ENCODE results near the gene ZKSCAN3. TPM values are rescaled to one million over a fixed set of nuclear protein-coding genes. Genes with fewer than 3 reads are reported as not detected.

The ZKSCAN3 gene
- total and polyA plus RNA-seq, 10 of the 15 experiments (the other 5 are each of a cell fraction or from before 2014, with no cell fraction given), result 0.86 to 4.3 (median 3.1) TPM

GRCh38 chr6:28383235-28384142, 33.7 kb downstream of the ZKSCAN3 start (continued):
- TF ChIP-seq, protein P1, sequence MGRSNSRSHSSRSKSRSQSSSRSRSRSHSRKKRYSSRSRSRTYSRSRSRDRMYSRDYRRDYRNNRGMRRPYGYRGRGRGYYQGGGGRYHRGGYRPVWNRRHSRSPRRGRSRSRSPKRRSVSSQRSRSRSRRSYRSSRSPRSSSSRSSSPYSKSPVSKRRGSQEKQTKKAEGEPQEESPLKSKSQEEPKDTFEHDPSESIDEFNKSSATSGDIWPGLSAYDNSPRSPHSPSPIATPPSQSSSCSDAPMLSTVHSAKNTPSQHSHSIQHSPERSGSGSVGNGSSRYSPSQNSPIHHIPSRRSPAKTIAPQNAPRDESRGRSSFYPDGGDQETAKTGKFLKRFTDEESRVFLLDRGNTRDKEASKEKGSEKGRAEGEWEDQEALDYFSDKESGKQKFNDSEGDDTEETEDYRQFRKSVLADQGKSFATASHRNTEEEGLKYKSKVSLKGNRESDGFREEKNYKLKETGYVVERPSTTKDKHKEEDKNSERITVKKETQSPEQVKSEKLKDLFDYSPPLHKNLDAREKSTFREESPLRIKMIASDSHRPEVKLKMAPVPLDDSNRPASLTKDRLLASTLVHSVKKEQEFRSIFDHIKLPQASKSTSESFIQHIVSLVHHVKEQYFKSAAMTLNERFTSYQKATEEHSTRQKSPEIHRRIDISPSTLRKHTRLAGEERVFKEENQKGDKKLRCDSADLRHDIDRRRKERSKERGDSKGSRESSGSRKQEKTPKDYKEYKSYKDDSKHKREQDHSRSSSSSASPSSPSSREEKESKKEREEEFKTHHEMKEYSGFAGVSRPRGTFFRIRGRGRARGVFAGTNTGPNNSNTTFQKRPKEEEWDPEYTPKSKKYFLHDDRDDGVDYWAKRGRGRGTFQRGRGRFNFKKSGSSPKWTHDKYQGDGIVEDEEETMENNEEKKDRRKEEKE (IDR thresholded peaks at IDR 0.05), result no peak
- TF ChIP-seq ESRRA (IDR thresholded peaks at IDR 0.05; ENCODE audit: low read length) (no peak), FOXM1 (IDR thresholded peaks at IDR 0.05; ENCODE audit: low read depth, low read length) (peak; percentile 18; the same call in 1 of the 2 replicates), MTA2 (IDR thresholded peaks at IDR 0.05; ENCODE audit: low read depth) (peak; percentile 72; the same call in 1 of the 2 replicates), RAD21 (IDR thresholded peaks at IDR 0.05; ENCODE audit: insufficient read depth, low read depth, low read length) (peak; percentile 49), FOXK2 (IDR thresholded peaks at IDR 0.05) (peak; percentile 48), RELB (IDR thresholded peaks at IDR 0.05; ENCODE audit: low read depth) (peak; percentile 71), BACH1 (IDR thresholded peaks at IDR 0.05; ENCODE audit: borderline replicate concordance) (0 out of 2 replicates have a peak, but pooled peaks have one; percentile 38), ATF2 (IDR thresholded peaks at IDR 0.05; ENCODE audit: low read length) (0 out of 2 replicates have a peak, but pooled peaks have one; percentile 29), ZBED1 (IDR thresholded peaks at IDR 0.05; ENCODE audit: borderline replicate concordance) (no peak), FOS (IDR thresholded peaks at IDR 0.05; ENCODE audit: borderline replicate concordance, extremely low read depth, insufficient read length) (no peak), MYB (IDR thresholded peaks at IDR 0.05; ENCODE audit: borderline replicate concordance, low read depth, low read length) (peak; percentile 93; the same call in 1 of the 2 replicates), SKIL (IDR thresholded peaks at IDR 0.05; ENCODE audit: low read depth, poor library complexity, severe bottlenecking) (peak; percentile 77), TCF3 (IDR thresholded peaks at IDR 0.05; ENCODE audit: borderline replicate concordance, insufficient read depth, low read depth, low read length) (peak; percentile 47; the same call in 1 of the 2 replicates), CHD4 (IDR thresholded peaks at IDR 0.05) (no peak), CREM (IDR thresholded peaks at IDR 0.05; ENCODE audit: low read depth) (peak; percentile 81), YY1 (IDR thresholded peaks at IDR 0.05; ENCODE audit: low read depth, low read length) (no peak), GATAD2B (conservative IDR thresholded peaks at IDR 0.05; ENCODE audit: low read depth) (0 out of 2 replicates have a peak, but pooled peaks have one; percentile 46)
- TF ChIP-seq, protein P2, sequence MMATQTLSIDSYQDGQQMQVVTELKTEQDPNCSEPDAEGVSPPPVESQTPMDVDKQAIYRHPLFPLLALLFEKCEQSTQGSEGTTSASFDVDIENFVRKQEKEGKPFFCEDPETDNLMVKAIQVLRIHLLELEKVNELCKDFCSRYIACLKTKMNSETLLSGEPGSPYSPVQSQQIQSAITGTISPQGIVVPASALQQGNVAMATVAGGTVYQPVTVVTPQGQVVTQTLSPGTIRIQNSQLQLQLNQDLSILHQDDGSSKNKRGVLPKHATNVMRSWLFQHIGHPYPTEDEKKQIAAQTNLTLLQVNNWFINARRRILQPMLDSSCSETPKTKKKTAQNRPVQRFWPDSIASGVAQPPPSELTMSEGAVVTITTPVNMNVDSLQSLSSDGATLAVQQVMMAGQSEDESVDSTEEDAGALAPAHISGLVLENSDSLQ (IDR thresholded peaks at IDR 0.05), result peak; percentile 50; the same call in 1 of the 2 replicates

Measured in GM12878 (cell line).